Neural progenitor cell (in vitro differentiated cells): ENCODE data around the gene ANKS1B. TPM values are rescaled to one million over a fixed set of nuclear protein-coding genes. Genes with fewer than 3 reads are reported as not detected.

Experiments used
- DNase-seq: peaks from one replicate; pipeline ENCODE4 v3.0.0-alpha.2; 2016; ENCODE audit warnings: low spot score
- H2AFZ ChIP-seq: fragments of 200-600 bp; sonication (generic); replicated peaks from 2 replicates; pipeline ENCODE4 v1.6.1; 2016; ENCODE audit warnings: antibody characterized with exemption
- H3F3A ChIP-seq: fragments of 200-600 bp; sonication (generic); 2 replicates; pipeline ENCODE4 v1.6.1; 2016; ENCODE audit warnings: antibody characterized with exemption, low read depth
- H3K27ac ChIP-seq: fragments of 200-600 bp; sonication (generic); 2 replicates; pipeline ENCODE4 v1.5.1; 2016; ENCODE audit warnings: mild to moderate bottlenecking
- H3K27me3 ChIP-seq: fragments of 200-600 bp; sonication (generic); 2 replicates; pipeline ENCODE4 v1.6.1; 2016; ENCODE audit warnings: mild to moderate bottlenecking, moderate library complexity
- H3K36me3 ChIP-seq: fragments of 200-600 bp; sonication (generic); 2 replicates; pipeline ENCODE4 v1.5.1; 2016
- H3K4me1 ChIP-seq: fragments of 200-600 bp; sonication (generic); 2 replicates; pipeline ENCODE4 v1.6.1; 2016; ENCODE audit warnings: mixed run types
- H3K4me2 ChIP-seq: fragments of 200-600 bp; sonication (generic); 2 replicates; pipeline ENCODE4 v1.6.1; 2016
- H3K4me3 ChIP-seq: fragments of 200-600 bp; sonication (generic); 2 replicates; pipeline ENCODE4 v1.5.1; 2016
- H3K79me2 ChIP-seq: fragments of 200-600 bp; sonication (generic); 2 replicates; pipeline ENCODE4 v1.6.1; 2016; ENCODE audit warnings: low read depth
- H3K9ac ChIP-seq: fragments of 200-600 bp; sonication (generic); 2 replicates; pipeline ENCODE4 v1.6.1; 2016
- H3K9me3 ChIP-seq: fragments of 200-600 bp; sonication (generic); 2 replicates; pipeline ENCODE4 v1.5.1; 2016; ENCODE audit warnings: low read depth
- H4K20me1 ChIP-seq: fragments of 200-600 bp; sonication (generic); 2 replicates; pipeline ENCODE4 v1.6.1; 2016; ENCODE audit warnings: low read depth
- H3K27ac Mint-ChIP-seq: 3 replicates; pipeline ENCODE4 v1.8.0; 2021; ENCODE audit warnings: mixed read lengths
- H3K27me3 Mint-ChIP-seq: 2 replicates; pipeline ENCODE4 v1.8.0; 2022; ENCODE audit warnings: low read depth, mild to moderate bottlenecking, inconsistent platforms, moderate library complexity, mixed read lengths; ENCODE audit not compliant: insufficient read depth
- H3K36me3 Mint-ChIP-seq: 3 replicates; pipeline ENCODE4 v1.8.0; 2021; ENCODE audit warnings: mixed read lengths
- H3K4me1 Mint-ChIP-seq: 3 replicates; pipeline ENCODE4 v1.8.0; 2021; ENCODE audit warnings: mixed read lengths
- H3K4me3 Mint-ChIP-seq: 3 replicates; pipeline ENCODE4 v1.8.0; 2021; ENCODE audit warnings: mild to moderate bottlenecking, moderate library complexity, mixed read lengths
- H3K9me3 Mint-ChIP-seq: 3 replicates; pipeline ENCODE4 v1.8.0; 2020; ENCODE audit warnings: mixed read lengths
- EZH2 ChIP-seq: fragments of 200-600 bp; sonication (generic); IDR thresholded peaks from 2 replicates; pipeline ENCODE4 v1.6.1; 2017; ENCODE audit warnings: antibody characterized with exemption, mild to moderate bottlenecking, moderate library complexity
- EZH2phosphoT487 ChIP-seq: fragments of 200-600 bp; sonication (generic); IDR thresholded peaks from 2 replicates; pipeline ENCODE4 v1.6.1; 2017; ENCODE audit warnings: antibody characterized with exemption
- total RNA-seq: library from RNA; depleted of rRNA; stranded (reverse); fragments of >200 nt; gene quantifications from 2 replicates; pipeline ENCODE4 v1.2.3, GENCODE V29; 2015; ENCODE audit warnings: low replicate concordance
- TF ChIP-seq, protein P1 (sequence below): fragments of 200-600 bp; sonication (generic); IDR thresholded peaks from 2 replicates; pipeline ENCODE4 v1.5.1; 2017; ENCODE audit warnings: antibody characterized with exemption, mild to moderate bottlenecking

Gene ANKS1B
- total RNA-seq, 1 donor from 2014 or later, result 7.9 TPM

DNA sequence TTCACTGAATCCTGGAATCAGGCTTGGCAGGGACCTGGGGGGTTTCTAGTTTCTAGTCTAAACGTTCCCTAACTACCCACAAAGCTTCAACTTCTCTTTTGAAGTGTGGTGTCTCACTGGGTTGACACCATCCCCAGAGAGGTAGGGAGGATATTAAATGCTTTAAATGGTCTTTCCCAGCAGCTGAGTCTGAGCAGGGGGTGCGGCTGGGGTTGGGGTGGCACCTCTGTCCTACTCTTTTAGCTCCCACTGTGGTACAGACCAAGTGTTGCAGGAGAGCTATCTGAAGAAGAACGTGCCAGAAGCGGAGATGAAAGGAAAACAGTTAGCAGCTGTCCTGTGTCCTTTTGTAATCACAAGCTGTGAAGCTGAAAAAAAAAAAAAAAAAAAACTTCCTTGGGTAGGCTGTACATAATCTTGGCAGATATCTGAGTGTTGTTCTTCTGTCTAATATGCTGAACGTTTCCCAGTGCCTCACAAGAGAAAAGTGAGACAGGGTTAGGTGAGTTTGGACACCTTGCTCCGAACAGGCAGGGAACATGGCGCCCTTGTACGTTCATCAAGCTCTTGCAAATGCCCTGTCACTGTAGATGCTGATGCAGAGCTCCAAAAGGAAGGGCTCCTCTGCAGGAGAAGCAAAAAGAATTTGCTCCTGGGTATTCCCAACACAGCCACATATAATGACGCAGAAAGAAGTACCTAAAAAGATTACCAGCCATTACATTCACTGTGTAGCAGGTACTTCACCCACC is 892.5 kb downstream of the ANKS1B start:
- Histone ChIP-seq H3K27ac (no peak overlapping the region), H3K27me3 (no peaks in the 10 kb centered on the region), H2AFZ (no peak overlapping the region), H3K4me3 (no peak overlapping the region), H3K79me2 (no peaks in the 10 kb centered on the region), H3K9ac (no peak overlapping the region), H3K36me3 (no peaks in the 10 kb centered on the region), H3K4me2 (no peak overlapping the region), H3K4me1 (peaks cover 9% of the 10 kb centered on the region), H3F3A (no peaks in the 10 kb centered on the region), H4K20me1 (no peaks in the 10 kb centered on the region), H3K9me3 (no peaks in the 10 kb centered on the region)
- H3K36me3 Mint-ChIP-seq, result no peaks in the 10 kb centered on the region
- no peak overlapping the region for H3K27ac Mint-ChIP-seq
- H3K9me3 Mint-ChIP-seq, result no peaks in the 10 kb centered on the region
- TF ChIP-seq EZH2phosphoT487, result no peak
- TF ChIP-seq EZH2, result no peak
- TF ChIP-seq, protein P1, sequence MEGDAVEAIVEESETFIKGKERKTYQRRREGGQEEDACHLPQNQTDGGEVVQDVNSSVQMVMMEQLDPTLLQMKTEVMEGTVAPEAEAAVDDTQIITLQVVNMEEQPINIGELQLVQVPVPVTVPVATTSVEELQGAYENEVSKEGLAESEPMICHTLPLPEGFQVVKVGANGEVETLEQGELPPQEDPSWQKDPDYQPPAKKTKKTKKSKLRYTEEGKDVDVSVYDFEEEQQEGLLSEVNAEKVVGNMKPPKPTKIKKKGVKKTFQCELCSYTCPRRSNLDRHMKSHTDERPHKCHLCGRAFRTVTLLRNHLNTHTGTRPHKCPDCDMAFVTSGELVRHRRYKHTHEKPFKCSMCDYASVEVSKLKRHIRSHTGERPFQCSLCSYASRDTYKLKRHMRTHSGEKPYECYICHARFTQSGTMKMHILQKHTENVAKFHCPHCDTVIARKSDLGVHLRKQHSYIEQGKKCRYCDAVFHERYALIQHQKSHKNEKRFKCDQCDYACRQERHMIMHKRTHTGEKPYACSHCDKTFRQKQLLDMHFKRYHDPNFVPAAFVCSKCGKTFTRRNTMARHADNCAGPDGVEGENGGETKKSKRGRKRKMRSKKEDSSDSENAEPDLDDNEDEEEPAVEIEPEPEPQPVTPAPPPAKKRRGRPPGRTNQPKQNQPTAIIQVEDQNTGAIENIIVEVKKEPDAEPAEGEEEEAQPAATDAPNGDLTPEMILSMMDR, result no peak
- no peaks in the 10 kb centered on the region for H3K27me3 Mint-ChIP-seq
- peaks cover 16% of the 10 kb centered on the region for H3K4me1 Mint-ChIP-seq
- no peak overlapping the region for H3K4me3 Mint-ChIP-seq
- no peak for DNase-seq

DNA sequence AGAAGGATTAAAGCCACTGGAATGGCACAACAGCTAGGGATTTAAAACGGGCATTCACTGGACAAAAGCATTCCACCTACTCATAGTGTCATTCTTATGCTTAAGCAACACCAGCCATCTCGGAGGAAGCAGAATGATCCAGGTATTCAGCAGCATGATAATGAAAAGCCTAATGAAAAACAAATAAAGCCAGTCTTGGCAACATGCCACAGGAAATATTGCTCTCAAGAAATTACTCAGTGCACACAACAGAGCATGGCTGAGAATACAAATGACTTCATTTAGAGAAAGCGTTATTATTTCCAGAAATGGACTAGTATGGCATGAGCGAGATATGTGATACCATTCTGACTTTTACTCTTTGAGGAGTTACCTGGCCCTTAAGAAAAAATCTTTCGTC is 897.5 kb downstream of the ANKS1B start:
- H3K9me3 Mint-ChIP-seq, result no peaks in the 10 kb centered on the region
- H3K4me1 Mint-ChIP-seq, result peaks cover 19% of the 10 kb centered on the region

DNA sequence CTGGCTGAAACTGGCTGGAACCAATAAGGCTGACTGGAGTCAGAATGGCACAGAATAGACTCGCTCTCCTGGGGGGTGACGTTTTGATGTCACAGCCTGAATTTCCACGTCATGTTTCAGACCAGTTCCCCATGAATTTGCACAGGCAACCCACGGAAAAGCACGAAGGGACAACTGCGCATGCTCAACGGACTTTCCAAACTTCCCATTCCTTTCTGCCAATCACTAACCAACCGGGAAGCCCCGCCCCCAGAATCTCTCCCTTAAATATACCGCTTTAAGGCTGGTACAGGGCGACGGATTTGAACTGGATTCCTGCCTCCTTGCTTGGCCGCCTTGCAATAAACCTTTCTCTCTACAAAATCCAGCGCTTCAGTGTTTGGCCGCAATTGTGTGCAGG is 904.9 kb downstream of the ANKS1B start:
- H4K20me1 ChIP-seq, result no peaks in the 10 kb centered on the region
- Mint-ChIP-seq H3K9me3 (no peaks in the 10 kb centered on the region), H3K27me3 (no peaks in the 10 kb centered on the region), H3K4me1 (no peaks in the 10 kb centered on the region), H3K4me3 (no peak overlapping the region), H3K27ac (no peak overlapping the region), H3K36me3 (no peaks in the 10 kb centered on the region)
- no peak overlapping the region for H3K4me3 ChIP-seq
- H3K4me2 ChIP-seq, result no peak overlapping the region
- no peaks in the 10 kb centered on the region for H3F3A ChIP-seq
- no peaks in the 10 kb centered on the region for H3K36me3 ChIP-seq
- no peak overlapping the region for H2AFZ ChIP-seq
- H3K27ac ChIP-seq, result no peak overlapping the region
- H3K79me2 ChIP-seq, result no peaks in the 10 kb centered on the region
- H3K27me3 ChIP-seq, result no peaks in the 10 kb centered on the region
- peaks cover 4% of the 10 kb centered on the region for H3K4me1 ChIP-seq
- TF ChIP-seq, protein P1, result no peak
- no peak for TF ChIP-seq EZH2
- no peak for TF ChIP-seq EZH2phosphoT487
- no peaks in the 10 kb centered on the region for H3K9me3 ChIP-seq
- H3K9ac ChIP-seq, result no peak overlapping the region
- no peak for DNase-seq

More for the DNA sequence above, 897.5 kb downstream of the ANKS1B start:
- TF ChIP-seq EZH2, result no peak
- TF ChIP-seq EZH2phosphoT487, result no peak
- TF ChIP-seq, protein P1, result no peak
- Histone ChIP-seq H3K27ac (no peak overlapping the region), H3K9me3 (no peaks in the 10 kb centered on the region), H2AFZ (no peak overlapping the region), H3K4me1 (peaks cover 12% of the 10 kb centered on the region), H3K36me3 (no peaks in the 10 kb centered on the region), H3K27me3 (no peaks in the 10 kb centered on the region), H3K4me2 (no peak overlapping the region), H3F3A (no peaks in the 10 kb centered on the region), H3K79me2 (no peaks in the 10 kb centered on the region), H3K4me3 (no peak overlapping the region), H3K9ac (no peak overlapping the region), H4K20me1 (no peaks in the 10 kb centered on the region)
- Mint-ChIP-seq H3K27me3 (no peaks in the 10 kb centered on the region), H3K4me3 (no peak overlapping the region), H3K36me3 (no peaks in the 10 kb centered on the region), H3K27ac (no peak overlapping the region)
- peak; percentile 42 for DNase-seq
